ENCODE measurements around the gene NQO2. TPM values are rescaled to one million over a fixed set of nuclear protein-coding genes. Genes with fewer than 3 reads are reported as not detected.

The NQO2 gene
- total RNA-seq, 4 donors from 2014 or later = 37.2 to 89.7 (median 43.3) TPM

- no peak for TF ChIP-seq CTCF (IDR thresholded peaks at IDR 0.05; ENCODE audit: low read depth)
Observed at GRCh38 chr6:2957696-2958330, 41.9 kb upstream of the NQO2 start.

GRCh38 chr6:2958331-2958711, 41.4 kb upstream of the NQO2 start:
- TF ChIP-seq CTCF (IDR thresholded peaks at IDR 0.05; ENCODE audit: low read depth) = no peak

GRCh38 chr6:2958776-2959175, 40.9 kb upstream of the NQO2 start:
- no peak for TF ChIP-seq CTCF (IDR thresholded peaks at IDR 0.05; ENCODE audit: low read depth)

GRCh38 chr6:2959909-2960719, 39.6 kb upstream of the NQO2 start:
- TF ChIP-seq CTCF (IDR thresholded peaks at IDR 0.05; ENCODE audit: low read depth) = no peak

GRCh38 chr6:2960935-2961334, 38.8 kb upstream of the NQO2 start:
- TF ChIP-seq CTCF (IDR thresholded peaks at IDR 0.05; ENCODE audit: low read depth) = no peak

- no peak for TF ChIP-seq CTCF (IDR thresholded peaks at IDR 0.05; ENCODE audit: low read depth)
Observed at GRCh38 chr6:2961506-2961905, 38.2 kb upstream of the NQO2 start.

- no peak for TF ChIP-seq CTCF (IDR thresholded peaks at IDR 0.05; ENCODE audit: low read depth)
Observed at GRCh38 chr6:2962004-2962403, 37.7 kb upstream of the NQO2 start.
